Smooth muscle cell of the umbilical artery (primary cell): ENCODE results near the gene ZNF385D. TPM values are rescaled to one million over a fixed set of nuclear protein-coding genes. Genes with fewer than 3 reads are reported as not detected.

Experiments
- total RNA-seq: library from RNA; depleted of rRNA; stranded (reverse); fragments of >200 nt; gene quantifications from 2 replicates; pipeline ENCODE4 v1.2.3, GENCODE V29; 2014

ZNF385D gene
- total RNA-seq = under 0.01 TPM in 1 of 2 replicates, not detected in the other

GRCh38 chr3:21750831-21751391 is at the start of gene ZNF385D:
Gene ZNF385D, minus strand, starts transcription at chr3:21751210. Its CDS starts 294 bp downstream, at chr3:21750916.

